Cortex of kidney (tissue), 1 donor: ENCODE measurements around the gene MDH1.

Experiments
- DNase-seq: peaks from one replicate; lab custom pipeline; 2025; lab: John Stamatoyannopoulos, UW

MDH1 gene

DNA sequence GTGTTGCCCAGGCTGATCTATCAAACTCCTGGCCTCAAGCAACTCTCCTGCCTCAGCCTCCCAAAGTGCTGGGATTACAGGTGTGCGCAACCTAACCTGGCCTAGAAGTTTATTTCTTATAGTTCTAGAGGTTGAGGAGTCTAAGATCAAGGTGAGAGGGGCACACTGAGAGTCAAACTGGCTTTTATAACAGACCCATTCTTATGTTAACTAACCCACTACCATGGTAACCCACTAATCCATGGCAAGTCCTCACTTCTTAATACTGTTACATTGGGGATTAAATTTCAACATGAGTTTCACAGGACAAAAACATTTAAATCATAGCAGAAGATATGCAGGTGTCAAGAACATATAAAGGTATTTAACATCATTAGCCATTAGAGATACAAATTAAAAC is 50.6 kb downstream of the MDH1 start:
- DNase-seq, result no peak

DNA sequence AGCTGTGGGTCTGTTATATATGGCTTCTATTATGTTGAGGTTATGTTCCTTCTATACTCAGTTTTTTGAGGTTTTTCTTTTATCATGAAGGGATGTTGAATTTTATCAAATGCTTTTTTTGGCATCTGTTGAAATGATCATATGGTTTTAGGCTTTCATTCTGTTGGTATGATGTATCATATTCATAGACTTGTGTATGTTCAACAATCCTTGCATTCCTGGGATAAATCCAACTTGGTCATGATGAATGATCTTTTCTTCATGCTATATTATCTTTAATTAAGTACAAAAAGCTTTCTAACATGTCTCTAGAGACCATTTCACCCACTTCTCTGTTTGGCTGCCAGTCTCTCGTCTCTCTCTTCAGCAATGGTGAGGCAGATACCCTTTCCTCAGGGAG is 54.2 kb downstream of the MDH1 start:
- no peak for DNase-seq

DNA sequence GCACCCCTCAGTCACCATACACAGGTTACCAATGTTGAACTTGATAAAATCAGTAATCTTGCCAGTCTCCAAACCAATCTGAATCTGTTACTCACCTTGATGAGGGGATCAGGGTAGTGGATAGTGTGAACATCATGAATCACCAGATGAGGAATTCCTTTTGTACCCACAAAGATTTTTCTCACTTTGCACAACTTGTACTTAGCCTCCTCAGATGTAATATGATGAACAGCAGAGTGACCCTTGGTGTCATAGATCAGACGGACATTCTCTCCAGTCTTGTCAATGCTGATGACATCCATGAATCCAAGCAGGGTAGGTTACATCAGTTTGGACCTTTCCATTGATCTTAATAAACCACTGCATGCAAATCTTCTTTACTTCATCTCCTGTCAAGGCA is 54.7 kb downstream of the MDH1 start:
- no peak for DNase-seq

DNA sequence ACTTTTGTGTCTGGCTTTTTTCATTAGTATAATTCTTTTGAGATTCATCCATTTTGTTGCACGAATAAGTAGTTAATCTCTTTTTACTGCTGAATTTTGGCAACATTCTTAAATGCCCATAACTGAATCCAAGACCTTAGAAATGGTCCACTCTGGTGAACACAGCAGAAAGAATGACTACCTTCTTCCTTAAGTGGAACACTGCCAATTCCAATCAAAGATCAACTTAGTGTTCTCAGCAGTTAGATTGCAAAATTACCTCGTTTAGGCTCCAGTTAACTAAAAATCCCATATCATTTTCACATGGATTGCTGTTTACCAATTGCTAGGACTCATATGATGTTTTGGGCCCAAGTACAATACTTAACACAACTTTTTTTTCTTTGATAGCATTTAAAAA is 59.9 kb downstream of the MDH1 start:
- no peak for DNase-seq

GRCh38 chr2:63649829-63650228 is 61.1 kb downstream of the MDH1 start:
- DNase-seq, result no peak

DNA sequence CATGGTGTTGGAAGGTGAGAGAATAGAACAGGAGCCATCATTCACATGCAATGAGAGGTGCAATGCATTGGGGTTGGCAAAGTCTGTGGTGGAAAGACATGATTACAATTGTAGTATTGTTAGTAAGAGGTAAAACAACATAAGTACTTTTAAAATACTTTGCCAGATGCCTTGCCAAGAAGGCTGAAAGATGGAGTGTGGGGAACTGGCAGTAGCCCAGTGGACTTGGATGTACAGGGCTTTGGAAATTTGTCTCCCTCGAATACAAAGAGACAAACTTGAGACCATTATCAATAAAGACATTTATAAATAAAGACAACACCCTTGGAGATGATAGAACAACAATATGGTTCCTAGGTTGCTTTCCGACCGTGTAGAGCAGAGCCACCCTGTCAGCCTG is 62.0 kb downstream of the MDH1 start:
- no peak for DNase-seq

DNA sequence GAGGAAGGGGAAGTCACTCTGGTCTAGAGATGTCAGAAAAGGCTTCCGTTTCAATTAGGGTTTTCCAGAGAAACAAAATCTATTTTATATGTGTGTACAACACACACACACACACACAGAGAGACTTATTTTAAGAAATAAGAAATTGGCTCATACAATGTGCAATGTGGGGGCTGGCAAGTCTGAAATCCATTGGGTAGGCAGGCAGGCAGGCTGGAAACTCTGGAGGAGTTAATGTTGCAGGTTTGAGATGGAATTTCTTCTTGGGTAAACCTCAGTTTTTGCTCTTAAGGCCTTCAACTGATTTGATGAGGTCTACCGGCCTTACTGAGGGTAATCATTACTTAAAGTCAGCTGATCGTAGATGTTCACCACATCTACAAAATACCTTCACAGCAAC is 62.6 kb downstream of the MDH1 start:
- no peak for DNase-seq

GRCh38 chr2:63651861-63652651 is 63.3 kb downstream of the MDH1 start:
- DNase-seq, result no peak

DNA sequence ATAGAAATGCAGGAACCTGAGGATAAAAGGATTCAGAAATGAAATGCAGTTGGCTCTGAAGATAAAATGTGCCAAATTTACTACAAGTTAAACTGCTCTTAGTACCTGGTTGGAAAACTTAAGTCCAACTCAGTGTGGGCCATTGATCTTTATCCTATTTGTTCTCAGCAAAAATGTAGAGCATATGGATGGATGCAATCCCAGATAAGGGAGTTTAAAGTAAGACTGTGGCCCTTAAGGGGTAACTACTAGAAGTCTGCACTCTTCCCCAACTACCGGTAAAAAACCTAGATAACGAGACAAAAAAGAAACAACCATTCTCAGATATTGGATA is 63.9 kb downstream of the MDH1 start:
- DNase-seq, result no peak

GRCh38 chr2:63654959-63655358 is 66.2 kb downstream of the MDH1 start:
- no peak for DNase-seq
